HG03025 (cell line): Measurements from ENCODE around the gene PTDSS2.
"Not testable (repeated sequence)": the region's sequence is repeated elsewhere in the genome, so short reads cannot be mapped to it uniquely, and the experiment has no call there.

Source experiments
- ATAC-seq: cut with Tn5 transposase; IDR thresholded peaks from one replicate; pipeline ENCODE4 v1.9.1; 2021; ENCODE audit warnings: mild to moderate bottlenecking, moderate library complexity; ENCODE audit not compliant: unreplicated experiment, low FRiP score

PTDSS2 gene

GRCh38 chr11:429931-430456, 20.1 kb upstream of the PTDSS2 start:
- no peak for ATAC-seq

GRCh38 chr11:431921-432320, 18.2 kb upstream of the PTDSS2 start:
- ATAC-seq = no peak

- ATAC-seq = no peak
Observed at GRCh38 chr11:432501-433100, 17.5 kb upstream of the PTDSS2 start.

GRCh38 chr11:433111-433510, 17.0 kb upstream of the PTDSS2 start:
- ATAC-seq = no peak

GRCh38 chr11:433641-434040, 16.4 kb upstream of the PTDSS2 start:
- ATAC-seq = no peak

- no peak for ATAC-seq
Observed at GRCh38 chr11:434496-434895, 15.6 kb upstream of the PTDSS2 start.

- ATAC-seq = not testable (repeated sequence)
Observed at GRCh38 chr11:434999-435740, 14.9 kb upstream of the PTDSS2 start.

GRCh38 chr11:437228-437870, 12.7 kb upstream of the PTDSS2 start:
- no peak for ATAC-seq

GRCh38 chr11:438101-438844, 11.8 kb upstream of the PTDSS2 start:
- no peak for ATAC-seq

GRCh38 chr11:439315-440064, 10.6 kb upstream of the PTDSS2 start:
- no peak for ATAC-seq

GRCh38 chr11:440065-441042, 9.7 kb upstream of the PTDSS2 start:
- no peak for ATAC-seq

GRCh38 chr11:441043-441417, 9.0 kb upstream of the PTDSS2 start:
- no peak for ATAC-seq

GRCh38 chr11:441418-442274, 8.4 kb upstream of the PTDSS2 start, which contains the start of gene ANO9:
Gene ANO9, minus strand, starts transcription at chr11:442011. Its CDS starts 85 bp downstream, at chr11:441926.
- ATAC-seq = no peak

- no peak for ATAC-seq
Observed at GRCh38 chr11:442611-443081, 7.4 kb upstream of the PTDSS2 start.

GRCh38 chr11:443542-444199, 6.4 kb upstream of the PTDSS2 start:
- no peak for ATAC-seq

- no peak for ATAC-seq
Observed at GRCh38 chr11:444396-445144, 5.5 kb upstream of the PTDSS2 start.
